NCI-H510A treated with DMSO at 0.1 percent for 48 hours (cell line): Measurements from ENCODE around the gene CXorf65.

ENCODE experiments used
- DNase-seq: peaks from one replicate; lab custom pipeline; 2025; lab: John Stamatoyannopoulos, UW

Gene CXorf65

GRCh38 chrX:71106427-71106826, at the start of gene CXorf65:
Gene CXorf65 (minus strand): TSS chrX:71106740. CDS start chrX:71106556, 184 bp downstream.
- no peak for DNase-seq

GRCh38 chrX:71154641-71155040, 48.1 kb upstream of the CXorf65 start:
- no peak for DNase-seq

- DNase-seq, result no peak
Observed at GRCh38 chrX:71154196-71154595, 47.7 kb upstream of the CXorf65 start.

GRCh38 chrX:71151366-71151765, 44.8 kb upstream of the CXorf65 start:
- DNase-seq, result no peak

- no peak for DNase-seq
Observed at GRCh38 chrX:71148278-71148663, 41.7 kb upstream of the CXorf65 start.

- no peak for DNase-seq
Observed at GRCh38 chrX:71147496-71148277, 41.1 kb upstream of the CXorf65 start.

GRCh38 chrX:71144651-71145050, 38.1 kb upstream of the CXorf65 start, which contains the start of gene NLGN3:
Gene NLGN3 (plus strand): TSS chrX:71144841. CDS start chrX:71147750, 2,909 bp downstream.
- no peak for DNase-seq

GRCh38 chrX:71143508-71143907, 37.0 kb upstream of the CXorf65 start:
- no peak for DNase-seq

- no peak for DNase-seq
Observed at GRCh38 chrX:71140440-71140839, 33.9 kb upstream of the CXorf65 start.

GRCh38 chrX:71131510-71131909, 25.0 kb upstream of the CXorf65 start:
- DNase-seq, result no peak

- peak; percentile 25 for DNase-seq
Observed at GRCh38 chrX:71128915-71129765, 22.6 kb upstream of the CXorf65 start.

GRCh38 chrX:71128166-71128833, 21.8 kb upstream of the CXorf65 start:
- no peak for DNase-seq

GRCh38 chrX:71118985-71119535, 12.5 kb upstream of the CXorf65 start:
- no peak for DNase-seq

- peak; percentile 74 for DNase-seq
Observed at GRCh38 chrX:71118032-71118984, 11.8 kb upstream of the CXorf65 start, which contains the start of gene MED12. Gene MED12 (plus strand): TSS chrX:71118596. CDS start chrX:71118755, 159 bp downstream.

GRCh38 chrX:71117358-71117757, 10.8 kb upstream of the CXorf65 start:
- DNase-seq, result peak; percentile 12

- no peak for DNase-seq
Observed at GRCh38 chrX:71111921-71112431, 5.4 kb upstream of the CXorf65 start.

GRCh38 chrX:71111141-71111843, 4.8 kb upstream of the CXorf65 start, which contains the start of gene IL2RG:
Gene IL2RG (minus strand): TSS chrX:71111577. CDS start chrX:71111539, 38 bp downstream.
- DNase-seq, result no peak

- DNase-seq, result no peak
Observed at GRCh38 chrX:71109051-71109450, 2.5 kb upstream of the CXorf65 start.

GRCh38 chrX:71107762-71108360, 1.3 kb upstream of the CXorf65 start:
- no peak for DNase-seq
